Epithelial cell of esophagus (primary cell): ENCODE results near the gene ZNF469.

ENCODE experiments used
- DNase-seq: peaks from one replicate; pipeline ENCODE4 v3.0.0; 2010; ENCODE audit warnings: low read depth
- H3K4me3 ChIP-seq: 2 replicates; pipeline ENCODE4 v1.5.1; 2011; ENCODE audit warnings: mild to moderate bottlenecking, low read length, control low read depth
- TF ChIP-seq, protein P1 (sequence below): IDR thresholded peaks from 2 replicates; pipeline ENCODE4 v1.5.1; 2011; ENCODE audit warnings: low read depth, mild to moderate bottlenecking, low read length, control low read depth, inconsistent platforms; ENCODE audit not compliant: insufficient read depth; ENCODE audit errors: missing control alignments

ZNF469 gene

DNA sequence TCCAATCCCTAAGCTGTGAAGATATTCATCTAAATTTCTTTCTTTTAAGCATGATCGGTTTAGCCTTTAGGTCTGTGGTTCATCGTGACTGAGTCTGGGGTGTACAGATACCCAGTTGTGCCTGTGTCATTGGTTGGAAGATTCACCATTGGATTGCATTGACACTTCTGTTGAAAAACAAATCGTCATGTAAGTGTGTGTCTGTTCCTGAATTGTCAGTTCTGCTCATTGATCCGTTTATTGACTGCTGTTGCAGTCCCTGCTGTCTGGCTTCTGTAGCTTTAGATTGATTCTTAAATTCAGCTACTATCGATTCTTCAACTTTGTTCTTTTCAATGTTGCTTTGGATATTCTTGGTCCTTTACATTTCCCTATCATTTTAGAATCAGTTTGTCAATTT lies 21.0 kb upstream of the ZNF469 start:
- TF ChIP-seq, protein P1, sequence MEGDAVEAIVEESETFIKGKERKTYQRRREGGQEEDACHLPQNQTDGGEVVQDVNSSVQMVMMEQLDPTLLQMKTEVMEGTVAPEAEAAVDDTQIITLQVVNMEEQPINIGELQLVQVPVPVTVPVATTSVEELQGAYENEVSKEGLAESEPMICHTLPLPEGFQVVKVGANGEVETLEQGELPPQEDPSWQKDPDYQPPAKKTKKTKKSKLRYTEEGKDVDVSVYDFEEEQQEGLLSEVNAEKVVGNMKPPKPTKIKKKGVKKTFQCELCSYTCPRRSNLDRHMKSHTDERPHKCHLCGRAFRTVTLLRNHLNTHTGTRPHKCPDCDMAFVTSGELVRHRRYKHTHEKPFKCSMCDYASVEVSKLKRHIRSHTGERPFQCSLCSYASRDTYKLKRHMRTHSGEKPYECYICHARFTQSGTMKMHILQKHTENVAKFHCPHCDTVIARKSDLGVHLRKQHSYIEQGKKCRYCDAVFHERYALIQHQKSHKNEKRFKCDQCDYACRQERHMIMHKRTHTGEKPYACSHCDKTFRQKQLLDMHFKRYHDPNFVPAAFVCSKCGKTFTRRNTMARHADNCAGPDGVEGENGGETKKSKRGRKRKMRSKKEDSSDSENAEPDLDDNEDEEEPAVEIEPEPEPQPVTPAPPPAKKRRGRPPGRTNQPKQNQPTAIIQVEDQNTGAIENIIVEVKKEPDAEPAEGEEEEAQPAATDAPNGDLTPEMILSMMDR = no peak
- DNase-seq = no peak
- no peak overlapping the region for H3K4me3 ChIP-seq

DNA sequence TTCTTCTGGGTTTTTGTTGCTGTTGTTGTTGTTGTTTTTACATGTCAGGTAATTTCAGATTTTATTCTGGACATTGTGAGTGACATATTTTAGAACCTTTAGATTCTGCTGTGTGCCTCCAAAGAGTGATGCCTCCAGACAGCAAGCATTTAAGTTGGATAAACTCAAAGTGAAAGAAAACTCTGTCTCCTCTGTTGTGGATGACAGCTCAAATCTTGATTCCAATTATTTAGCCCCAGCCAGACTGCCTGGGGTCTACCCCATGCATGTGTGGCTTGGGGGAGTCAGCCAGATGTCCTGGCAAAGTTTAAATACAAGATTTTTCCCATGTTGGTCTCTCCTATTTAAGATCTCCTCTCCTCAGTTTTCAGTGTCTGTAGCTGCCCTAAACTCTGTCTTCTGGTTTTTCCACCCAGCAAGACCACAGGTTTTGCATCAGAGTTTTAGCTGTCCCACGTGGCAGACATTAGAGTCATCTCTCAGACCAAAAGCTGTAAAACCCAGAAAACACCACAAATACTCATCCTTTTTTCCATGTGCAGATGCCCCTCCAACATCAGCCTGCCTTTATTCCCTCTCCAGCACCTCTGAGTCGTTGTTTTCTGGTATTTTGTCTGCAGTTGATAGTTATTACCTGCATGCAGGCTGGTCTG lies 19.4 kb upstream of the ZNF469 start:
- TF ChIP-seq, protein P1 = no peak
- no peak overlapping the region for H3K4me3 ChIP-seq
- no peak for DNase-seq

DNA sequence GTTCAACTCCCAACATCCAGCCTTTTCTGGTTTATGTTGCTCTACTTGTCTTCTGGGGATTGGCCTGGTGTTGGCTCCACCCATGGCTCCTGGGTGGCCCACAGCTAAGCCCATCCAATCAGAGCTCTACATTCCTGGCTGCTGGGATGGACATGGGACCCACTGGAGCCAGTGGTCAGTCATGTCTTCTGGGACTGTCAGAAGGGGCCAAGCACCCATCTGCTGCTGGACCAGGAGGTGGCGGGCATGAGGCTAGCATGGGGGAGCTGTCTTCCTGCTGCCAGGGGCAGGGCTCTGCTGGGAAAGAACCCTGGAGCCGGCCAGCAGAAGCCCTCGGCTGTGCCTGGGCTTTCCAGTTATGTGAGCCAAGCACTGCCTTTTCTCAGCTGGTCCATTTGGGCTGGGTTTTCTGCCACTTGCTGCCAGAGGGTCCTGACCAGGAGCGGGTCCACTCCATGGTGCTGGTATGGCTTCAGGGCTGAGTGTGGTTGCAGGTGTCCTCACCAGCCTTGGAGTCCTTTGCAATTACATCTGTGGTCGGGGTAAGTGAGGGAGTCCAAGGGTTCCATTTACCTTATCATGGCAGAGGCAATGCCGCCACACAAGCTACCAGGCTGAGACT lies 17.4 kb upstream of the ZNF469 start:
- no peak for DNase-seq
- TF ChIP-seq, protein P1 = no peak

DNA sequence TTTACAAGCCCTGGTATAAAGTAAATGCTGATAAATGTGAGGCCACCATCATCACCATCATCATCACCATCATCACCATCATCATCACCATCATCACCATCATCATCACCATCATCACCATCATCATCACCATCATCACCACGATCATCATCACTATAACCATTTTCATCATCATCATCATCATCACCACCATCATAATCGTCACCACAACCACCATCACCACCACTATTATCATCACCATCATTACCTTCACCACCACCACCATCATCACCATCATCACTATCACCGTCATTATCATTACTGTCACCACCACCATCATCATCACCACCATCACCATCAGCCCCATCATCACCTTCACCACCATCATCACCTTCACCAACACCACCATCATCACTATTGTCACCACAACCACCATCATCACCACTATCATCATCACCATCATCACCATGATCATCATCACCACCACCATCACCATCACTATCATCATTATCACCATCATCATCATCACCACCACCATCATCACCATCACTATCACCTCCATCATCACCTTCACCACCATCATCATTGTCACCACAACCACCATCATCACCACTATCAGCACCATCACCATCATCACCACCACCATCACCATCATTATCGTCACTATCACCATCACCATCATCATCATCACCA lies 16.6 kb upstream of the ZNF469 start:
- no peak for DNase-seq
- TF ChIP-seq, protein P1 = no peak
- H3K4me3 ChIP-seq = no peak overlapping the region

More for the DNA sequence above, 17.4 kb upstream of the ZNF469 start:
- no peak overlapping the region for H3K4me3 ChIP-seq

DNA sequence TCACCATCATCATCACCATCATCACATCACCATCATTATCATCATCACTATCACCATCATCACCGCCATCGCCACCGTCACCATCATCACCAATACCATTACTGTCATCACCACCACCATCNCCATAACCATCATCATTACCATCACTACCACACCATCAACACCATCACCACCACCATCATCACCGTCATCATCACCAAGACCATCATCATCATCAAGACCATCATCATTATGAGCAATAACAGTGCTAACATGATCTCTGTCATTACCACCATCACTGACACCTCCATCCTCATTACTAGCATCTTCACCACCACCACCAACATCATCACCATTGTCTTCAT lies 16.1 kb upstream of the ZNF469 start:
- no peak overlapping the region for H3K4me3 ChIP-seq
- no peak for DNase-seq
- TF ChIP-seq, protein P1 = no peak

DNA sequence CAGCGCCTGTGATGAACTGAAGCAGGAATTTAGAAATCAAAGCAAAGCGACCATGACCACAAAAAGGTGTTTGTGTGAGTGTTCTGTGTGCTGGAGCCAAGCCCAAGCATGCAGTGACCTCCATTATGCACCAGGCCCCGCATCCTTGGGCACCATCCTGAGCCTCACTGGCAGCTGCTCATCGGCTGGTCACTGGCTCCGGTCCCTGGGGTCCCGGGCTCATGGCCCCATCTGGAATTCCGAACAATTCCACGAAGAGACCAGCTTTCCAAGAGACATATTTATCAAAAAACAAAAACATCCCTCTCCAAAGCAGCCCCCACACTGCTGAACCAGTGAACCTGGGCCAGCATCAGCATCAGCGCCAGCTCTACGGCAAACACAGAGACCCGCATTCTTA lies 15.2 kb upstream of the ZNF469 start:
- no peak overlapping the region for H3K4me3 ChIP-seq
- no peak for DNase-seq
- TF ChIP-seq, protein P1 = no peak
